ENCODE data around the gene UPB1.
"Not testable (repeated sequence)": the region's sequence is repeated elsewhere in the genome, so short reads cannot be mapped to it uniquely, and the experiment has no call there.

GRCh38 chr22:24552503-24553286 lies 57.6 kb downstream of the UPB1 start:
- not testable (repeated sequence) for TF ChIP-seq CTCF (IDR thresholded peaks at IDR 0.05; ENCODE audit: low read depth, low read length, poor library complexity, severe bottlenecking); EZH2phosphoT487 (IDR thresholded peaks at IDR 0.05; ENCODE audit: borderline replicate concordance, low read length)

Measured in DOHH2 (cell line).